Neural cell (in vitro differentiated cells): Measurements from ENCODE around the gene DCAF8. TPM values are rescaled to one million over a fixed set of nuclear protein-coding genes. Genes with fewer than 3 reads are reported as not detected.

Experiments used
- H2AFZ ChIP-seq: fragments of 200-600, 300-800 bp; sonication (generic), shearing (Covaris generic); 2 replicates; pipeline ENCODE4 v1.6.0; 2014; ENCODE audit warnings: low read depth, mild to moderate bottlenecking, antibody characterized with exemption, low read length, moderate library complexity
- H3F3A ChIP-seq: fragments of 200-600 bp; shearing (Covaris generic); 2 replicates; pipeline ENCODE4 v1.6.1; 2016; ENCODE audit warnings: mild to moderate bottlenecking, moderate library complexity, mixed read lengths, antibody characterized with exemption, low read length; ENCODE audit not compliant: insufficient read depth, poor library complexity, severe bottlenecking
- H3K27ac ChIP-seq: fragments of 200-600, 300-800 bp; sonication (generic), shearing (Covaris generic); 2 replicates; pipeline ENCODE4 v1.5.1; 2014; ENCODE audit warnings: mild to moderate bottlenecking, low read length, moderate library complexity
- H3K27me3 ChIP-seq: fragments of 300-800, 200-600 bp; sonication (generic), shearing (Covaris generic); 2 replicates; pipeline ENCODE4 v1.6.0; 2014; ENCODE audit warnings: mild to moderate bottlenecking, low read depth, low read length, moderate library complexity; ENCODE audit not compliant: insufficient read depth
- H3K36me3 ChIP-seq: fragments of 300-800, 200-600 bp; sonication (generic), shearing (Covaris generic); 2 replicates; pipeline ENCODE4 v1.5.1; 2014; ENCODE audit warnings: mild to moderate bottlenecking, antibody characterized with exemption, low read length, moderate library complexity; ENCODE audit not compliant: insufficient read depth
- H3K4me2 ChIP-seq: fragments of 300-800, 200-600 bp; sonication (generic), shearing (Covaris generic); 2 replicates; pipeline ENCODE4 v1.6.0; 2014; ENCODE audit warnings: mild to moderate bottlenecking, low read length
- H3K4me3 ChIP-seq: fragments of 300-800, 200-600 bp; sonication (generic), shearing (Covaris generic); 2 replicates; pipeline ENCODE4 v1.5.1; 2014; ENCODE audit warnings: mild to moderate bottlenecking, low read length, moderate library complexity
- H3K79me2 ChIP-seq: fragments of 200-600 bp; shearing (Covaris generic); replicated peaks from 2 replicates; pipeline ENCODE4 v1.6.0; 2014; ENCODE audit warnings: mild to moderate bottlenecking, low read length, moderate library complexity; ENCODE audit not compliant: insufficient read depth
- H3K9ac ChIP-seq: fragments of 300-800, 200-600 bp; sonication (generic), shearing (Covaris generic); 2 replicates; pipeline ENCODE4 v1.6.1; 2016; ENCODE audit warnings: mild to moderate bottlenecking, low read length, mixed read lengths
- H3K9me2 ChIP-seq: fragments of 200-600 bp; shearing (Covaris generic); 2 replicates; pipeline ENCODE4 v1.6.1; 2016; ENCODE audit warnings: mild to moderate bottlenecking, low read length, mixed read lengths; ENCODE audit not compliant: insufficient read depth
- H3K9me3 ChIP-seq: fragments of 200-600, 300-800 bp; sonication (generic), shearing (Covaris generic); 2 replicates; pipeline ENCODE4 v1.6.1; 2016; ENCODE audit warnings: mild to moderate bottlenecking, mixed run types, low read length, moderate library complexity, mixed read lengths
- H4K20me1 ChIP-seq: fragments of 200-600 bp; shearing (Covaris generic); 2 replicates; pipeline ENCODE4 v1.6.1; 2016; ENCODE audit warnings: mild to moderate bottlenecking, mixed run types; ENCODE audit not compliant: insufficient read depth
- CTCF ChIP-seq: fragments of 450-650 bp; IDR thresholded peaks from 2 replicates; pipeline ENCODE4 v1.5.1; 2014; ENCODE audit warnings: antibody characterized with exemption, mild to moderate bottlenecking, moderate library complexity; ENCODE audit not compliant: poor library complexity, severe bottlenecking
- EZH2 ChIP-seq: fragments of 200-600, 300-800 bp; shearing (Covaris generic), sonication (generic); IDR thresholded peaks from 2 replicates; pipeline ENCODE4 v1.6.1; 2014; ENCODE audit warnings: antibody characterized with exemption, low read length, borderline replicate concordance, mild to moderate bottlenecking; ENCODE audit not compliant: insufficient read depth, poor library complexity, severe bottlenecking
- MXI1 ChIP-seq: fragments of 450-650 bp; conservative IDR thresholded peaks from 2 replicates; pipeline ENCODE4 v1.6.1; 2014; ENCODE audit warnings: antibody characterized with exemption, mild to moderate bottlenecking; ENCODE audit not compliant: poor library complexity, severe bottlenecking
- POLR2AphosphoS5 ChIP-seq: IDR thresholded peaks from 2 replicates; pipeline ENCODE4 v1.6.1; 2012
- RAD21 ChIP-seq: fragments of 450-650 bp; conservative IDR thresholded peaks from 2 replicates; pipeline ENCODE4 v1.6.1; 2014; ENCODE audit warnings: antibody characterized with exemption, mild to moderate bottlenecking, moderate library complexity
- REST ChIP-seq: IDR thresholded peaks from 2 replicates; pipeline ENCODE4 v1.6.1; 2012; ENCODE audit warnings: borderline replicate concordance
- SMC3 ChIP-seq: fragments of 450-650 bp; conservative IDR thresholded peaks from 2 replicates; pipeline ENCODE4 v1.6.1; 2014; ENCODE audit warnings: antibody characterized with exemption, mild to moderate bottlenecking, moderate library complexity; ENCODE audit not compliant: poor library complexity
- TAF1 ChIP-seq: IDR thresholded peaks from 2 replicates; pipeline ENCODE4 v1.6.1; 2012; ENCODE audit warnings: low read depth
- polyA plus RNA-seq: library from polyadenylated mRNA; depleted of rRNA; stranded (reverse); fragments of >200 nt; gene quantifications from 2 replicates; pipeline ENCODE4 v1.2.3, GENCODE V29; 2014

Gene DCAF8
- polyA plus RNA-seq, 1 donor from 2014 or later = 153 TPM

- Histone ChIP-seq H3K36me3 (no peaks in the 10 kb centered on the region), H3K4me3 (no peak overlapping the region), H2AFZ (no peak overlapping the region), H3K27me3 (no peaks in the 10 kb centered on the region), H4K20me1 (no peaks in the 10 kb centered on the region), H3K9me2 (no peaks in the 10 kb centered on the region), H3K27ac (no peak overlapping the region), H3K4me2 (no peak overlapping the region), H3K79me2 (peaks cover 18% of the 10 kb centered on the region), H3K9ac (no peak overlapping the region), H3F3A (no peaks in the 10 kb centered on the region), H3K9me3 (no peaks in the 10 kb centered on the region)
- TF ChIP-seq POLR2AphosphoS5 = no peak
- no peak for TF ChIP-seq MXI1
- no peak for TF ChIP-seq RAD21
- TF ChIP-seq EZH2 = no peak
- TF ChIP-seq TAF1 = no peak
- no peak for TF ChIP-seq CTCF
- TF ChIP-seq REST = no peak
Observed at GRCh38 chr1:160245434-160245833, 16.9 kb downstream of the DCAF8 start.

GRCh38 chr1:160244209-160244608 is 18.1 kb downstream of the DCAF8 start:
- Histone ChIP-seq H3K4me3 (no peak overlapping the region), H3K27ac (no peak overlapping the region), H3K79me2 (peaks cover 18% of the 10 kb centered on the region), H3F3A (no peaks in the 10 kb centered on the region), H3K36me3 (peaks cover 5% of the 10 kb centered on the region), H3K27me3 (no peaks in the 10 kb centered on the region), H3K9ac (no peak overlapping the region), H3K9me2 (no peaks in the 10 kb centered on the region), H3K4me2 (no peak overlapping the region), H4K20me1 (no peaks in the 10 kb centered on the region), H2AFZ (no peak overlapping the region), H3K9me3 (no peaks in the 10 kb centered on the region)
- TF ChIP-seq SMC3 = no peak

- H3K9me3 ChIP-seq = no peaks in the 10 kb centered on the region
- no peaks in the 10 kb centered on the region for H3K9me2 ChIP-seq
- no peak overlapping the region for H3K4me3 ChIP-seq
- no peak overlapping the region for H3K27ac ChIP-seq
- TF ChIP-seq RAD21 (no peak), EZH2 (no peak), POLR2AphosphoS5 (no peak), MXI1 (no peak)
- H3K79me2 ChIP-seq = peaks cover 18% of the 10 kb centered on the region
- H2AFZ ChIP-seq = no peak overlapping the region
- H3K9ac ChIP-seq = no peak overlapping the region
- H3K36me3 ChIP-seq = peaks cover 5% of the 10 kb centered on the region
- no peaks in the 10 kb centered on the region for H3K27me3 ChIP-seq
- H3F3A ChIP-seq = no peaks in the 10 kb centered on the region
- H3K4me2 ChIP-seq = no peak overlapping the region
- H4K20me1 ChIP-seq = no peaks in the 10 kb centered on the region
Observed at GRCh38 chr1:160243767-160244166, 18.6 kb downstream of the DCAF8 start.
